Uterus (tissue), 4 donors: ENCODE measurements around the gene FYCO1. TPM values are rescaled to one million over a fixed set of nuclear protein-coding genes. Genes with fewer than 3 reads are reported as not detected.
A peak's percentile ranks its signal among the peaks of the same experiment; 100 is the strongest.

Source experiments
- DNase-seq, 2 donors: peaks; one replicate each; pipeline ENCODE4 v3.0.0-alpha.2; 2019 to 2020
- H3K27ac ChIP-seq, 2 donors: fragments of 200-600 bp; sonication (generic); 1 replicate in 1 of 2; 2 replicates in 1 of 2; pipeline ENCODE4 v1.5.1; 2016 to 2018
- H3K27me3 ChIP-seq, 2 donors: fragments of 200-600 bp; sonication (generic); one replicate each; pipeline ENCODE4 v1.5.1; 2018 to 2019; ENCODE audit warnings: control low read depth in 1 of 2
- H3K36me3 ChIP-seq, 2 donors: fragments of 200-600 bp; sonication (generic); one replicate each; pipeline ENCODE4 v1.5.1; 2019; ENCODE audit warnings: control low read depth in 1 of 2
- H3K4me1 ChIP-seq, 2 donors: fragments of 200-600 bp; sonication (generic); one replicate each; pipeline ENCODE4 v1.5.1; 2018 to 2019; ENCODE audit warnings: control low read depth in 1 of 2
- H3K4me3 ChIP-seq, 2 donors: fragments of 200-600 bp; sonication (generic); 1 replicate in 1 of 2; 2 replicates in 1 of 2; pipeline ENCODE4 v1.5.1; 2018 to 2019; ENCODE audit warnings: mild to moderate bottlenecking in 1 of 2
- H3K9me3 ChIP-seq, 2 donors: fragments of 200-600 bp; sonication (generic); one replicate each; pipeline ENCODE4 v1.5.1; 2019; ENCODE audit warnings: control low read depth in 1 of 2
- CTCF ChIP-seq, 4 experiments: fragments of 200-600 bp in 2 of 4; fragments of 450-650 bp in 2 of 4; sonication (generic) in 2 of 4; IDR thresholded peaks; one replicate each; pipeline ENCODE4 v1.5.1; 2016 to 2019; ENCODE audit warnings: antibody characterized with exemption in 4 of 4, mild to moderate bottlenecking in 2 of 4, moderate library complexity in 1 of 4
- POLR2A ChIP-seq, 2 donors: fragments of 450-650 bp; IDR thresholded peaks; one replicate each; pipeline ENCODE4 v1.6.1; 2016; ENCODE audit warnings: antibody characterized with exemption in 2 of 2, mild to moderate bottlenecking in 1 of 2, moderate library complexity in 1 of 2
- intact Hi-C: fragments of 100-400 bp; cut with DNase I; formaldehyde crosslinking; loops from one replicate; pipeline ENCODE4 v1.15.1; 2023; ENCODE audit warnings: low total_unique reads
- total RNA-seq, 4 donors: library from RNA; depleted of rRNA in 3 of 4; stranded (reverse); fragments of >200 nt in 3 of 4; gene quantifications; one replicate each; pipeline versions ENCODE4 v1.1.0 to v1.2.4, GENCODE V29; 2014 to 2023
- donor health status: DM: yes; HTN: yes; CAD: no.

FYCO1 gene
- total RNA-seq, 4 donors from 2014 or later = 16.5 to 74.4 (median 27.8) TPM

- H3K27me3 ChIP-seq = no peaks in the 10 kb centered on the region
- no peak overlapping the region for H3K27ac ChIP-seq
- TF ChIP-seq POLR2A (IDR thresholded peaks at IDR 0.05) (no peak), CTCF (IDR thresholded peaks at IDR 0.05) (no peak)
- H3K4me1 ChIP-seq = no peaks in the 10 kb centered on the region
- no peaks in the 10 kb centered on the region for H3K9me3 ChIP-seq
- H3K36me3 ChIP-seq = no peaks in the 10 kb centered on the region
- H3K4me3 ChIP-seq = no peak overlapping the region
- intact Hi-C loops = loop anchor here (10.0 kb wide), 1 partner anchor 87 kb away; the partner anchor contains the start of gene LZTFL1
- no peak for DNase-seq
These were observed 63.5 kb downstream of the FYCO1 start for GRCh38 chr3:45932112-45932511.

DNA sequence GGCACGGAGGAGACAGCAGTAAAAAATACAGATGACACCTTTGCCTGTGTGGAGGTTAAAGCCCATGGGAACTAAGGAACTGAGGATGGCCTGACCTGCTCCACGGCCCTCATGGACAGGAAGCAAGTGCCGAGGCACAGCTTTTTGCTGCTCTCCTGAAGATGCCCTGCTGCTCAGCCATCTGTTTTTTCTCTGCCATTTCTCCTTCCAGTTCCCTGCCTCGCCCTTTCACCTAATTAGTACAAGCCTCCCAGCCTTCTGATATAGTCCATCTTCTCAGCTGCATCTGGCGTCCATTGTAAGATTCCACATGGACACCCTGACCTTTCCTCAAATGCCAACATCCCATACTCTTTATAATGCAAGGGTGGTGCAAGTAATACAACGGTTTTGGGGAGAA, 64.1 kb downstream of the FYCO1 start:
- TF ChIP-seq POLR2A (IDR thresholded peaks at IDR 0.05) (no peak), CTCF (IDR thresholded peaks at IDR 0.05) (no peak)
- Histone ChIP-seq H3K9me3 (no peaks in the 10 kb centered on the region), H3K4me3 (no peak overlapping the region), H3K4me1 (no peaks in the 10 kb centered on the region), H3K36me3 (no peaks in the 10 kb centered on the region), H3K27ac (no peak overlapping the region), H3K27me3 (no peaks in the 10 kb centered on the region)
- intact Hi-C loops = loop anchor here (10.0 kb wide), 1 partner anchor 87 kb away; the partner anchor contains the start of gene LZTFL1
- no peak for DNase-seq

DNA sequence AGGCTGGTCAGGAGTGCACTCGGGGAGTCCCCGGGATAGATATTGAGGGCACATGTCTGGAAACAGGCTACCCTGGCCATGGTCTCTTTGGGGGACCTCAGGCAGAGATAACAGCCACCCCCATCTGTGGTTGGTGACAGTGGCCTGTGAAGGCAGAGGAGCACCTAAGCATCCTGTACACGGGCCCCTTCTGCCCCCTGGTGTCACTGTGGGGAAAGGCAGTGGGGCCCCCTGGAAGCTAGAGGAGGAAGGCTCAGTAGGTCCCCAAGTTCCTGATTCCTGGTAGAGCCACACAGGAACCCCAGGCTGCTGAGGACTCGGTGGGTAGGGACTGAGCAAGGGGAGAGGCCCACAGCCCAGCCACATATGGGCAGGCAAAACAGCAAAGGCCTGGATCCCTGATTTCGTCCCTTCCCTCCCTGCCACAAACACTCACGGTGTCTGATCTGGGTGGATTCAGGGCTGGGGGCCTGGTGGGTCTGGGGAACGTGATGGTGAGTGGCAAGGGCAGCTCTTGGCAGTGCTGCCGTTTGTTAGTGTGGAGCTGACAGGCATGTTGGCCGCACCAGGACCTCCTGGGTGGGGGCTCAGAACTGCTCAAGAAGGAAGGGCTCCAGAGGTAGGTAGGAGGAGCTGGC, 66.5 kb downstream of the FYCO1 start:
- Histone ChIP-seq H3K4me3 (no peak overlapping the region), H3K27me3 (no peaks in the 10 kb centered on the region), H3K4me1 (no peaks in the 10 kb centered on the region), H3K27ac (no peak overlapping the region), H3K36me3 (no peaks in the 10 kb centered on the region), H3K9me3 (no peaks in the 10 kb centered on the region)
- TF ChIP-seq CTCF (IDR thresholded peaks at IDR 0.05) (peak; percentile 14 to 46 (median 39)), POLR2A (IDR thresholded peaks at IDR 0.05) (no peak)
- intact Hi-C loops = no loop called here
- DNase-seq = no peak

DNA sequence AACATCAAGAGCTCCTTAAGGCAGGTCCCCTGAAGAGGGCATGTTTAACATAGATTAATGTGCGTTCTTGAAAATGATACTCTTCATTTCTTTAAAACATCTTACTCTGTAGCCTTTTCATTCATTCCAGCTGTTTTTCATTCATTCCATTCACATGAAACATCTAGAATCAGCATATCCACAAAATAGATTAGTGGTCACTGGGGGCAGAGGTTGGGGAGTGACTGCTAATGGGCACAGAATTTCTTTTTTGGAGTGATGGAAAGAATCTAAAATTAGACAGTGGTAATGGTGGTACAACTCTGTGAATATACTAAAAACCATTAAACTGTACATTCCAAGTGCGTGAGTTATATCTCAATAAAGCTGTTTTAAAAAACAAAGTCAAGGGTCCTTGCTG, 67.7 kb downstream of the FYCO1 start:
- Histone ChIP-seq H3K36me3 (no peaks in the 10 kb centered on the region), H3K27ac (no peak overlapping the region), H3K4me1 (no peaks in the 10 kb centered on the region), H3K27me3 (no peaks in the 10 kb centered on the region), H3K4me3 (no peak overlapping the region), H3K9me3 (no peaks in the 10 kb centered on the region)
- DNase-seq = no peak
- TF ChIP-seq CTCF (IDR thresholded peaks at IDR 0.05) = no peak
- TF ChIP-seq POLR2A (IDR thresholded peaks at IDR 0.05) = no peak
- intact Hi-C loops = no loop called here

GRCh38 chr3:45923755-45924154, 71.9 kb downstream of the FYCO1 start:
- H3K4me3 ChIP-seq = no peak overlapping the region
- no peaks in the 10 kb centered on the region for H3K4me1 ChIP-seq
- no peaks in the 10 kb centered on the region for H3K9me3 ChIP-seq
- no peaks in the 10 kb centered on the region for H3K27me3 ChIP-seq
- TF ChIP-seq CTCF (IDR thresholded peaks at IDR 0.05) (no peak), POLR2A (IDR thresholded peaks at IDR 0.05) (no peak)
- DNase-seq = no peak
- intact Hi-C loops = no loop called here
- H3K27ac ChIP-seq = no peak overlapping the region
- no peaks in the 10 kb centered on the region for H3K36me3 ChIP-seq
